Suprapubic skin (tissue), 4 donors: ENCODE data around the gene LELP1. TPM values are rescaled to one million over a fixed set of nuclear protein-coding genes. Genes with fewer than 3 reads are reported as not detected.

Source experiments
- DNase-seq, 2 donors: peaks; one replicate each; pipeline ENCODE4 v3.0.0-alpha.2; 2019; ENCODE audit warnings: low spot score in 2 of 2
- H3K27ac ChIP-seq: fragments of 200-600 bp; sonication (generic); one replicate; pipeline ENCODE4 v1.5.1; 2019
- H3K27me3 ChIP-seq: fragments of 200-600 bp; sonication (generic); one replicate; pipeline ENCODE4 v1.5.1; 2019
- H3K36me3 ChIP-seq: fragments of 200-600 bp; sonication (generic); one replicate; pipeline ENCODE4 v1.5.1; 2019
- H3K4me1 ChIP-seq: fragments of 200-600 bp; sonication (generic); one replicate; pipeline ENCODE4 v1.5.1; 2019
- H3K4me3 ChIP-seq: fragments of 200-600 bp; sonication (generic); one replicate; pipeline ENCODE4 v1.5.1; 2019; ENCODE audit warnings: mild to moderate bottlenecking
- H3K9me3 ChIP-seq: fragments of 200-600 bp; sonication (generic); one replicate; pipeline ENCODE4 v1.5.1; 2019
- CTCF ChIP-seq, 2 donors: fragments of 200-600 bp in 1 of 2; fragments of 450-650 bp in 1 of 2; sonication (generic) in 1 of 2; IDR thresholded peaks; one replicate each; pipeline ENCODE4 v1.5.1; 2016 to 2019; ENCODE audit warnings: antibody characterized with exemption in 2 of 2, mild to moderate bottlenecking in 1 of 2, moderate library complexity in 1 of 2
- EP300 ChIP-seq: sonication (generic); formaldehyde crosslinking; IDR thresholded peaks from one replicate; pipeline ENCODE4 v1.6.1; 2017; ENCODE audit warnings: antibody characterized with exemption
- POLR2A ChIP-seq, 2 donors: fragments of 450-650 bp; IDR thresholded peaks; one replicate each; pipeline ENCODE4 v1.6.1; 2017; ENCODE audit warnings: antibody characterized with exemption in 2 of 2, mild to moderate bottlenecking in 2 of 2, moderate library complexity in 2 of 2
- POLR2AphosphoS5 ChIP-seq, 3 donors: sonication (generic); formaldehyde crosslinking; IDR thresholded peaks; one replicate each; pipeline ENCODE4 v1.6.1; 2017; ENCODE audit warnings: antibody characterized with exemption in 3 of 3
- WGBS: methylation state at CpG from one replicate; pipeline ENCODE4 v1.1.5; 2018; 5-methylcytosine and 5-hydroxymethylcytosine counted together
- total RNA-seq, 4 donors: library from RNA; depleted of rRNA; stranded (reverse); fragments of >200 nt; gene quantifications; one replicate each; pipeline ENCODE4 v1.1.0, GENCODE V29; 2016

The LELP1 gene
- total RNA-seq, 4 donors from 2014 or later, result not detected

- Histone ChIP-seq H3K36me3 (no peaks in the 10 kb centered on the region), H3K27me3 (no peaks in the 10 kb centered on the region), H3K9me3 (no peaks in the 10 kb centered on the region), H3K27ac (no peak overlapping the region), H3K4me3 (no peak overlapping the region), H3K4me1 (no peaks in the 10 kb centered on the region)
- TF ChIP-seq CTCF (IDR thresholded peaks at IDR 0.05) (no peak), EP300 (no peak), POLR2A (IDR thresholded peaks at IDR 0.05) (no peak), POLR2AphosphoS5 (IDR thresholded peaks at IDR 0.05) (no peak)
- no peak for DNase-seq
- 33% methylated on average over 2 of the region's 2 CpGs for WGBS
Measured at GRCh38 chr1:153238527-153238926, 35.3 kb downstream of the LELP1 start.

GRCh38 chr1:153242160-153242559 lies 38.9 kb downstream of the LELP1 start:
- Histone ChIP-seq H3K9me3 (no peaks in the 10 kb centered on the region), H3K27me3 (no peaks in the 10 kb centered on the region), H3K36me3 (no peaks in the 10 kb centered on the region), H3K4me1 (no peaks in the 10 kb centered on the region), H3K4me3 (no peak overlapping the region), H3K27ac (no peak overlapping the region)
- DNase-seq, result no peak
- no peak for TF ChIP-seq POLR2AphosphoS5 (IDR thresholded peaks at IDR 0.05)
- TF ChIP-seq CTCF (IDR thresholded peaks at IDR 0.05), result no peak
- no peak for TF ChIP-seq POLR2A (IDR thresholded peaks at IDR 0.05)
- TF ChIP-seq EP300, result no peak
- 78% methylated on average over 1 of the region's 1 CpG for WGBS

DNA sequence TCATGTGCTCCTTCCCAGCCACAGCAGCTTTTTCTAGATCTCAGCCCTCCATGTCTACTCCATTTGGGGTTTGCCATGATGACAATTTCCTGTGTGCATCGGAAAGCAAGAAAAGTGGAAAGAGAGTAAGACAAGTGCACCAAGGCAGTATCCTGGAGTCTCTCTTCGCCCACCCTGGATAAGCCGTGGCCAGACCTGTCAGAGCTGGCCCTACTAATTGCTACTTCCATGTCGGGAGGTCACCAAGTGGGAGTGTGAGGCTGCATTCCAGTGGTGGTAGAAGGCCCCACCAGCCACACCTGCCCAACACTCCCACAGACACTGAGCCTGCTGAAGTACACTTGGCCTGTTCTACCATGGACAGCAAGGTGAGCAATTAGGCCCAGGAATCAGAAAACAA lies 42.2 kb downstream of the LELP1 start:
- H3K4me1 ChIP-seq, result no peaks in the 10 kb centered on the region
- H3K36me3 ChIP-seq, result no peaks in the 10 kb centered on the region
- no peaks in the 10 kb centered on the region for H3K27me3 ChIP-seq
- H3K9me3 ChIP-seq, result no peaks in the 10 kb centered on the region
- H3K4me3 ChIP-seq, result no peak overlapping the region
- no peak overlapping the region for H3K27ac ChIP-seq
- WGBS, result 86% methylated on average over 4 of the region's 4 CpGs
- no peak for DNase-seq
- TF ChIP-seq CTCF (IDR thresholded peaks at IDR 0.05) (no peak), POLR2A (IDR thresholded peaks at IDR 0.05) (no peak), EP300 (no peak), POLR2AphosphoS5 (IDR thresholded peaks at IDR 0.05) (no peak)

DNA sequence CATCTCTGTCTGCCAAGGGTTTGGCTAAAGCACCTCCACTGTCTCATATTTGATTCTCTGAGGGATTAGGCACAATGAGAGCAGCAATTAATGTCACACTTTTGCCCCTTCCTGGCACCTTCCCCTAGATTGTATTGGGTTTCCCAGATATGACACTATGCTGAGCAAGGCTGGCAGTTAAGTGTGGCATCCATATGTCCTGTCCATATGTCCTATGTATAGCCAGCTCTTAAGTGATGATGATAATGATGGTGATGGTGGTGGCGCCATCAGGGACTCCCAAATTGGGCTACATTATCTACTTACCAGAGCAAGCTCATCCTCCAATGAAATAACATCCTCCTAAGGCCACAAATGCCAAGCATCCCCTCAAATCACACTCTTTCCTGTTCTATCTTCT lies 42.8 kb downstream of the LELP1 start:
- no peak for DNase-seq
- 94% methylated on average over 1 of the region's 1 CpG for WGBS
- TF ChIP-seq CTCF (IDR thresholded peaks at IDR 0.05) (no peak), POLR2A (IDR thresholded peaks at IDR 0.05) (no peak), POLR2AphosphoS5 (IDR thresholded peaks at IDR 0.05) (no peak), EP300 (no peak)

DNA sequence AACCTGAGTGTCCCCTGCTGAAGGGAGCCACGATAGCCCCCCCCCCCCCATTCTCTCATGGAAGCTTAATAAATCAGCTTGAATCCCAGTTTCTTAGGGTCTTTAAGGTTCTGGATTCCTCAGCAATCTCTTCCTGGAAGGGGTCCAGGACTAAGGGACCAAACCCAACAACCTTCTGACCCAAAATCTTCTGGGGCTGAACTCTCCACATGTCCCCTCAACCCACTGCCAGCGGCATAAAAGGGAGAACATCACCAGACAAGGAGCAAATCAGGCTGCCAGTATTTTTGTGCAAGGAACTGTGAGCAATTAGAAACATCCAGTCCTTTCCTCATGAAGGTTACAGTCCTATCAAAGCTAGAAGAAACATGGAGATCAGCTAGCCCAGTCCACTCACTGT lies 43.6 kb downstream of the LELP1 start:
- TF ChIP-seq EP300 (no peak), POLR2A (IDR thresholded peaks at IDR 0.05) (no peak), POLR2AphosphoS5 (IDR thresholded peaks at IDR 0.05) (no peak), CTCF (IDR thresholded peaks at IDR 0.05) (no peak)
- no peak overlapping the region for H3K4me3 ChIP-seq
- H3K36me3 ChIP-seq, result no peaks in the 10 kb centered on the region
- no peaks in the 10 kb centered on the region for H3K4me1 ChIP-seq
- H3K27me3 ChIP-seq, result no peaks in the 10 kb centered on the region
- no peak for DNase-seq
- H3K27ac ChIP-seq, result no peak overlapping the region
- no peaks in the 10 kb centered on the region for H3K9me3 ChIP-seq
- WGBS, result 82% methylated on average over 2 of the region's 2 CpGs

More for the DNA sequence above, 42.8 kb downstream of the LELP1 start:
- Histone ChIP-seq H3K27ac (no peak overlapping the region), H3K4me1 (no peaks in the 10 kb centered on the region), H3K9me3 (no peaks in the 10 kb centered on the region), H3K27me3 (no peaks in the 10 kb centered on the region), H3K36me3 (no peaks in the 10 kb centered on the region), H3K4me3 (no peak overlapping the region)
